Heart left ventricle (tissue), 13 donors: ENCODE data around the gene DNAJC10.

Experiments
- CTCF ChIP-seq, 12 donors: fragments of 200-600 bp; sonication (generic) in 4 of 12; IDR thresholded peaks; one replicate each; pipeline versions ENCODE4 v1.5.0 to v1.8.0; 2018 to 2022; ENCODE audit warnings: antibody characterized with exemption in 12 of 12, mild to moderate bottlenecking in 5 of 12
- POLR2A ChIP-seq, 2 donors: fragments of 450-650 bp; IDR thresholded peaks; one replicate each; pipeline ENCODE4 v1.6.1; 2017; ENCODE audit warnings: antibody characterized with exemption in 2 of 2, mild to moderate bottlenecking in 2 of 2, moderate library complexity in 2 of 2
- donor health status: ischemic (EF 13 %, LVEDD 7.1; RV severe dilation, severe dysfunction).
- donor health status: DM: no; HTN: yes; CAD: no.
- donor health status: DM: no; HTN: no; CAD: no.
- donor health status: ischemic (EF 25% LVEDD 6.9; RV normal size, moderate dysfunction).
- donor health status: ischemic (EF 25% LVEDD 5.7; RV mildly dilated, moderate dysfunction).
- donor health status: ischemic (EF 35%, LVEDD 5.7; RV mildly dilated, moderate dysfunction).
- donor health status: nonischemic (EF 11% LVEDD 7.7; RV severe dilation, severe dysfunction).
- donor health status: DM: yes; HTN: yes; CAD: no.
- donor health status: PGD.
- donor health status: ischemic (EF 29% LVEDD 5.4; RV normal size, mild dysfunction).
- donor health status: nonischemic (EF 23%, LVEDD 6.1; RV moderate dilation, normal function).

GRCh38 chr2:182694189-182694588, 21.9 kb upstream of the DNAJC10 start:
- TF ChIP-seq CTCF (IDR thresholded peaks at IDR 0.05) (no peak), POLR2A (IDR thresholded peaks at IDR 0.05) (no peak)
